ENCODE measurements around the gene CREB3L2.

DNA sequence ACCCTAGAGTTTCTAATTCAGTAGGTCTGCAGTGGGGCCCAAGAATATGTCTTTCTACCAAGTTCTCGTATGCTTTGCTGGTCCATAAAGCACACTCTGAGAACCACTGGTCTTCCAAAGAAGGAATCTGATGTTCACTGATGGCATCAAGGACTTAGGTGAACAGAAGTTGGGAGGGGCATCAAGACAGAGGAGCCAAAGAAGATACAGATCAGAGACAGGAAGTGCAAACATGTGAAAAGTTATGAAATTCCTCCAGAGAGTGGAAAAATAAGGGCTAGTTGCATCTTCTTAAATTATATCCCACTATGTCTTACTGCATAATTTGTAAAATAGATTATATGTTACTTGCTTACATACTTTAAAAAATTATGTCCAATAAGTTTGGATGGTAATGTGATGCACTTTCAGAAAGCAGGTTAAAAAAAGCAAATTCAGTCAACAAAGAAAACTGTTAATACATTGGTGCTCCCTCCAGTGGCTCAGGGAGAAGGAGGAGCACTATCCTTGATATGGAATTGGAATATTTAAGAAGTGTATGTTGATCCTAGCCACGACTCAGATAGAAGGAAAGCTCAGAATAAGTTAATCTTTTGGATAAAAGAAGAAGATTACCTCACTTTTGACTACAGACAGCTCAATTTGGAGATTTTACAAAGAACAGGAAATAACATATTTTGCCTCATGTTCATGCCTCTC, 35.8 kb downstream of the CREB3L2 start:
- TF ChIP-seq, protein P1, sequence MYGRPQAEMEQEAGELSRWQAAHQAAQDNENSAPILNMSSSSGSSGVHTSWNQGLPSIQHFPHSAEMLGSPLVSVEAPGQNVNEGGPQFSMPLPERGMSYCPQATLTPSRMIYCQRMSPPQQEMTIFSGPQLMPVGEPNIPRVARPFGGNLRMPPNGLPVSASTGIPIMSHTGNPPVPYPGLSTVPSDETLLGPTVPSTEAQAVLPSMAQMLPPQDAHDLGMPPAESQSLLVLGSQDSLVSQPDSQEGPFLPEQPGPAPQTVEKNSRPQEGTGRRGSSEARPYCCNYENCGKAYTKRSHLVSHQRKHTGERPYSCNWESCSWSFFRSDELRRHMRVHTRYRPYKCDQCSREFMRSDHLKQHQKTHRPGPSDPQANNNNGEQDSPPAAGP (tag by site-specific recombination; IDR thresholded peaks at IDR 0.05), result no peak
- TF ChIP-seq, protein P2, sequence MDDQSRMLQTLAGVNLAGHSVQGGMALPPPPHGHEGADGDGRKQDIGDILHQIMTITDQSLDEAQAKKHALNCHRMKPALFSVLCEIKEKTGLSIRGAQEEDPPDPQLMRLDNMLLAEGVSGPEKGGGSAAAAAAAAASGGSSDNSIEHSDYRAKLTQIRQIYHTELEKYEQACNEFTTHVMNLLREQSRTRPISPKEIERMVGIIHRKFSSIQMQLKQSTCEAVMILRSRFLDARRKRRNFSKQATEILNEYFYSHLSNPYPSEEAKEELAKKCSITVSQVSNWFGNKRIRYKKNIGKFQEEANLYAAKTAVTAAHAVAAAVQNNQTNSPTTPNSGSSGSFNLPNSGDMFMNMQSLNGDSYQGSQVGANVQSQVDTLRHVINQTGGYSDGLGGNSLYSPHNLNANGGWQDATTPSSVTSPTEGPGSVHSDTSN (CRISPR knock-in tag; IDR thresholded peaks at IDR 0.05), result no peak
